Cardiac septum (tissue), 1 donor: ENCODE data around the gene TCEA2. TPM values are rescaled to one million over a fixed set of nuclear protein-coding genes. Genes with fewer than 3 reads are reported as not detected.

Experiments used
- DNase-seq: peaks from one replicate; pipeline ENCODE4 v3.0.0-alpha.2; 2020; ENCODE audit warnings: low spot score
- intact Hi-C: fragments of 100-400 bp; cut with DNase I; formaldehyde crosslinking; loops from one replicate; pipeline ENCODE4 v1.14.0; 2022
- total RNA-seq: library from RNA; stranded (reverse); fragmentation: NEBNext Ultra II Directional; extraction: Animal tissue kit (Norgen Biotek cat#: 25700); gene quantifications from one replicate; pipeline ENCODE4 v1.2.1, GENCODE V29; 2021
- donor health status: DM: no; HTN: no; CAD: no.

TCEA2 gene
- total RNA-seq, 1 donor from 2014 or later = 66.0 TPM

DNA sequence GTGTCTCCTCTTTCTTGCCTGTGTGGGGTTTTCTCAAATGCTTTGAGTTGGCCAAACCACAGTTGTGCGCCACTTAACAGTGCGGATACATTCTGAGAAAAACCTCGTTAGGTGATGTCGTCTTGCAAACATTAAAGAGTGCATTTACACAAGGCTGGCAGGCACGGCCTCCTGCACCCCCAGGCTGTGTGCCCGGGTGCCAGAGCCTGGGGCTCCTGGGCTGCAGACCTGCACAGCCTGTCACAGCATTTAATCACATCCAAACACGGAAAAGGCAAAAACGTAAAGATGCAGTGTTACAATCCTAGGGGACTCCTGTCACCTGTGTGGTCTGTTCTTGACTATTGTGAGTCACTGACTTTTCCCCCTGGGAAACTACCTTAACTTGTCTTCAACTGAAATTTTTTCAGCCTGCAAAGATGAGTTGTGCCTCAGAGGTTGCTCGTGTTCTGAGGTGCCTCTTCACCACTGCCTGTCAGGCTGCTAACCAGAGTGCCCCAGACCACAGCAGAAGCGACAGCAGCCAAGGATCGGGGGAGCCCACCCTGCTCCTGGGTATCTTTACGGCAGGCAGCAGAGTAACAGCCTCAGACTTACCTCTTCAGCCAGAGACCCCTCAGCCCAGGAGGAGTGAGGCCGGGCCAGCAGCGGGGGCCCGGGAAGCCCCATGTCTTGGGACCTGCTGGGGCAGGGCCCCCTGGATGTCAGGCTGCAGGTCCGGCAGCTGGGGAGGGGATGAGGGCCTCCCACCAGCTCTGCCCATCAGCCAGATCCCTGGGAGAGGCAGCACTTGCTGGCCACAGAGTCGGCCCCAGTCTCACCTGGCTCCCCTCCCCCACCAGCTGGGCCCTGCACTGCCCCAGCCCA is 27.7 kb upstream of the TCEA2 start:
- no peak for DNase-seq

DNA sequence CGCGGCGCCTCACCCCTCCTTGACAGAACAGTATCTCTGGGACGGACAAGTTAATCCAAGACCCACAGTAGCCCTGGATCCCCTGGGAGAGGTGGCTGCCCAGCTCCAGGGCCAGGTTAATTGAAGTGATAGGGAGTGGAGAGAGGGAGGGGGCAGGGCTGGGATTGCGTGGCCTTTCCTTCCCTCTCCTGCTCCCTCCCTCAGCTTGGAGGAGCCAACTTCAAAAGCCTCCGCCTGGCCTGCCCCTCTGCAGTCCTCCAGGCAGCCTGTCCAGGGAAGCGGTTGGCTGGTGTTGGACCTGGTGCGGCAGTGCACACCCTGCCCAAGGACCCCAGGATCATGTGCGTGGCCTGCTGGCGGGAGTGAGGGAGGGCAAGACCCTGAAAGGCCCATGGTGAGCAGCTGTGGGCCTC is 27.1 kb upstream of the TCEA2 start, which contains the start of gene C20orf204:
C20orf204 (plus strand) TSS at position 250 of the 413 bp plus-strand sequence; CDS start at position 392, 142 bp downstream.
- intact Hi-C loops = no loop called here
- DNase-seq = no peak

More for the DNA sequence above, 27.7 kb upstream of the TCEA2 start:
- intact Hi-C loops = no loop called here

DNA sequence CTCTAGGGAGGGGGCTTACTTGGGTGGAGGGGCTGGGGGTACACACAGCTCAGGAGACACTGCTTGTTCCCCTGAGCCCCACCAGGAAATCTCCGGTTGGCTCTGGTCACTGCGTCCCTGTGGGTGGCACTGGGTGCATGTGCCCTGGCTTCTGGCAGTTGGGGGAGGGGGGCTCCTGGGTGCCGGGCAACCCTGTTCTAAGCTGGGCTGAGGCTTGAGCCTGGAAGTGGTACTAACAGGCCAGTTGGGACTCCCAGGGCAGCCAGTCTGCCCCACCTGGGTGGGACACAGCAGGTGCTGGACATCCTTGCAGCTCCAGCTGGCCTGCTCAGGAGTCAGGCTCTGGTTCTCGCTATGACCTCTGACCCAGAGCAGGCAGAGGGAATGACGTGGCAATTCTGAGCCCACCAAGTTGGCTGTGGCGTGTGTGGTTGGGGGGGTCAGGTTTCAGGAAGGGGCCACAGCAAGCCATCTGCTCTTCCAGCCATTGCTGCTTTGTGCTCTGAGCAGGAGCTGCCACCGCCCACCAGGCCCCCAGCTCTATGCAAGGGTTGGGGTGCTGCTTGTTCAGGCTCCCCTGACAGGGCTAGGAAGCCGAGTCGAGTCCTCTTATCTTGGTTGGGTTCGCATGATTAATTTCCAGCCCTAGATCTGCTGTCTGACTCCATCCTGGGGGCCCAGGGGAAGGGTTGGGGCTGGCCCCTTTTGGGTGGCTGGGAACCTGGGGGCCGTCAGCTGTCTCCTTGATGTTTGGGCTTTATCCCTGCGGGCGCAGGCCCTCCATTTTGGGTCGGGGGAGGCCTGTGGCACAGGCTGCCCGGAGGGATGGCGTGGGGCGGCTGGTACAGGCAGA is 26.4 kb upstream of the TCEA2 start:
- DNase-seq = no peak
- intact Hi-C loops = no loop called here

DNA sequence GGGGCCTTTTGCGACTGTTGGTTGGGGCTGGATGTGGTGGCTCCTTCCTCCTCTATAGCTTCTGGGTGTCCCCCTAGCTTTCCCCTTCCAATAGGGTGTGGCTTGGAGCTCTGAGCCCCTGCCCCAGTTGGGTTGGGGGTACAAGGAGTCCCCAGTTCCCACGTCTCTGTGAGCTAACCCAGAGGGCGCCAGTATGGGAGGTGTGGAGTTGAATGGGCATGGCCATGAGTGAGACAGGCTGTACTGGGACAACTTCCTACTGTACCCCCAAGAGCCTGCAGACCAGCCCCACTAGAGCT is 25.9 kb upstream of the TCEA2 start:
- intact Hi-C loops = no loop called here

DNA sequence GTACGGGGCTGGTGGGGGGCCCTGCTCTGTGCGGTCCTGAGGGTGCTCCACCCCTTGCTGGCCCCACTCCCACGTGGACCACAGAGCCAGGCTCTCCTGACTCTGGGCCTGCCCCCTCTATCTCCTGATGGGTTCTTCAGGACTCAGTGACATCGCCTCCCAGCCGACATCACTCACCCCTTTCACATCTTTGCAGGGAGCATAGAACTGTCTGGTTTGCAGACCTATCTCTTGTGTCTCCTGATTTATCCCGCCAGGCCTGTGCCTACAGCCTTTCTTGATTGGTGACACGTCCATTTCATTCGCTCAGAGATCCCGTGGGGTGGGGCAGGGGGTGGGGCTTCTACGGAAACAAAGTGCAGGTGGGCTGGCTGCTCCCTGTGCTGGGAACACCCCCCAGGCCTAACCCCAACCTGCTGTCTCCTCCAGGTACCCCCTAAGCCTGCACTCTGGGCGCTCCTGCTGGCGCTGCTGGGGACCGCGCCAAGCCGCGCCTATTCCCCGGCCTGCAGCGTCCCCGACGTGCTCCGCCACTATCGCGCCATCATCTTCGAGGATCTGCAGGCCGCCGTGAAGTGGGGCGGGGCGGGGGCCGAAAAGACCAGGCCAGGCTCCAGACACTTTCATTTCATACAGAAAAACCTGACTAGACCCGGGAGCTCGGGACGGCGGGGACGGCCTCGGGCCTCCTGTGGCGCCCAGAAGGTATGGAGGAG is 25.3 kb upstream of the TCEA2 start:
- DNase-seq = no peak
- intact Hi-C loops = loop anchor here (2.0 kb wide), 1 partner anchor 17 kb away; no protein-coding TSS in a partner anchor

More for the DNA sequence above, 25.9 kb upstream of the TCEA2 start:
- no peak for DNase-seq

DNA sequence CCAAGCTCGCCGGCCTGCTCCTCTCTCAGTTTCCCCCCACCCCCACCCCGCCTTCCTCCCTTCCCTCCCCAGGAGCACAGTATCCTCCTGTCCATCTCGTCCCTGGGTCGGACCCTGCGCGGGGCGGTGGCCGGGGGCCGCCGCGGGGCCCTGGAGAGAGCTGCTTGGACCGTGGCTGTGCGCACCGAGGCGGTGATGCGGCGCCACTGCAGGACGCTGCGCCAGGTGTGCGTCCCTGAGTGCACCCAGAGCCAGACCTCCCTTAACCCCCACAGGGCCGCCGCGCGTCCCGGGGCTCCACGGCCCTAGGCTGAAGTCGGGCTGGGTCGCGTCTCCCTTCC is 24.8 kb upstream of the TCEA2 start:
- DNase-seq = no peak
- intact Hi-C loops = loop anchor here (2.0 kb wide), 1 partner anchor 17 kb away; no protein-coding TSS in a partner anchor

DNA sequence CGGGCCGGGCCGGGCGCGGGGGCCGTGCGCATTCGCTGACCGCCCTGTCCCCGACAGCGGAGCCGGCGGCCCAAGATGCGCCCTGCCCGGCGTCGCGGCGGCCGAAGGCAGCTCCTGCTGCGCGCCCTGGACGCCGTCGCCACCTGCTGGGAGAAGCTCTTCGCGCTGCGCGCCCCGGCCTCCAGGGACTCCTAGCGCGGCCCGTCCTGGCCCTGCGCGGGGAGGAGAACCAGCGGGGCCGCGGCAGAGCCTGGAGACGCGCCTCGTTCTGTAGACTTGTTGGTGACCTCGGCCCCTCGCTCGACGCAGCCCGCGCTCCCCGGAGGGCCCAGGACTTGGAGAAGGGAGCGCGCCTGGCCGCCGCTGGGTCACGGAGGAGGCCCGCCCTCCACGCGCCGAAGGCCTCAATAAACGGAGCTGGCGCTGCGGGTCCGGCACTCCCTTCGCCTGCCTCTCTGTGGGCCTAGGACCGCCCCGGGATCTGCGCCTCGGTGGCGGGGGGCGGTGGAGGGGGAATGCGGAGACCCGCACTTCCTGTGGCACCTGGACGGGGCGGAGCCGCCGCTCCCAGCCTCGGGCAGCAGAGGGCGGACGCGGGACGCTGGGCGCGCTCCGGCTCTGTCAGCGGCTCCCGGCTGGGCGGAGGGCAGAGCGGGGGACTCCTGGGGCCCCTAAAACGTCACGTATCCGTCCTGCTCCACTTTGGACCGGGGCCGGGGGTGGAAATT is 24.3 kb upstream of the TCEA2 start:
- no peak for DNase-seq

DNA sequence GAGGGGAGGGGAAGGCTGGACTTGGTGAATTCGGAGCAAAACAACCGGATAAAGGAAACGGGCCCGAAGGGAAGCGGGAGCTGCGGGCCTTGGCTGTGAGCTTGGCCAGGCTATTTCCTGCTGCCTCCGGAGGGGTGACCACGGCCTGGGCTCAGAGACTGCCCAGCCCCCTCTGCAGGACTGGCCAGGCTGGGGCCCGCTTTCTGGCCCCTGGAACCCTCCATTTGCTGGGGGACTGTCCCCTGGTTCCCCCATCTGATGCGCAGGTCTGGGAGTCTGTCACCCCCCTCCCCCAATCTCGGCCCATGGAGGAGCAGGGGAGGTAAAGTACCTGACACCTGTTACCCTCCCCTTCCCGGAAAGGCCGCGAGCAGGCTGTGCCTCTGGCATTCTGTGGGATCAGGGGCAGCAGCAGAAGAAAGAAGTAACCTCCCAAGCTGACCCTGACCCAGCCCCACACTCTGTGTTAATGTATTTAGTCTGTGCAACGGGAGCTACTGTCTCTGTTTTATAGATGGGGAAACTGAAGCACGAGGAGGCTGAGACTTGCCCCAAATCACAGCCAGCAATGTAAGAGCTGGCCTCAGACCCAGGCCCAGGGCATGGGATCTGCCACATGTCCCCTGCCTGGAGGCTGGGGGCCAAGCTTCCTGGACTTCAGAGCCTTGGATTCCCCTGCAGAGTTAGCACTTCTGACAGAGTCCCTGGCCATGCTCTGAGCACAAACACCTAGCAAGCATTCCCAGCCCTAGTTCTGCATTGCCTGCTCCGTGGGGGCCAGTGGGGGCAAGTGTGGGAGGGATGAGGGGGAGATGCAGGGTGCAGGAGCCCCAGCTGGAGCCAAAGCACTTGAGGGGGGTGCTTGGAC is 23.5 kb upstream of the TCEA2 start:
- intact Hi-C loops = loop anchor here (1.0 to 2.0 kb wide), 2 partner anchors 15 to 81 kb away; no protein-coding TSS in a partner anchor
- peak; percentile 85 for DNase-seq

More for the DNA sequence above, 24.3 kb upstream of the TCEA2 start:
- intact Hi-C loops = loop anchor here (1.0 to 2.0 kb wide), 2 partner anchors 16 to 82 kb away; no protein-coding TSS in a partner anchor

DNA sequence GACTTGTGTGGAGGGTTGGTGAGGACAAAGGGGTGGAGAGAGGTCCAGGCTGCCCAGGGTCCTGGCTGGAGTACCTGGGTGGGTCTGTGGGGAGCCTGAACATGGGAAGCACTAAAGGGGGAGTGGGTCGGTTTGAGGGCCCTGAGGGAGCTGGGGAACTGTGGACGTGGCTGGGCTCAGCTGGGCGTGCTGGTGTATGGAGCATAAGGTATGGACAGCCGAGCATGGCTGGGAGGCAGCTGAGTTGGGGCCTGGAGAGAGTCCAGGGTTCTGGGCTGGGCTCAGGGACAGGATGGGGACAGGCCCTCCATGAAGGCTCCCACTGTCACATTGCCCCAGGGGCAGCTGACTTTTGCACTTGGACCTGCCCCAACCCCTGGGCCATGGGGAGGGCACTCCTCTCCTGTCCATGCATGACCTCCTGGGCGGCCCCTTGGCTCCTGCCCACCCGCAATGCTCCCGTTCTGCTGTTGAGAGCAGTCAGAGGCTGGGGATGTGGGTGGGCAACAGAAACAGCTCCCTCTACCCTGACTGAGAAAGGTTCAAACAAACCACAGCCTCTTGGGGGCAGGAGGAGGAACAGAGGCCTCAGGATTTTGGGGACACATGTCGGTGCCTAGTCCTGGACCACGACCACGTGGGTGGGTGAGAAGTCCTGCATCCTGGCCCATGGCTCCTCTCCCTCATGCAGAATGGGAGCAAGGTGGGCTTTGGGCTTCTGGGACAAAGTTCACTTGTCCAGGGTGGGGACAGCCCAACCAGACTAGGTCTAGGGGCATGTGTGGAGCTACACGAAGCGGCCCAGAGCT is 22.6 kb upstream of the TCEA2 start:
- intact Hi-C loops = no loop called here
- DNase-seq = no peak

DNA sequence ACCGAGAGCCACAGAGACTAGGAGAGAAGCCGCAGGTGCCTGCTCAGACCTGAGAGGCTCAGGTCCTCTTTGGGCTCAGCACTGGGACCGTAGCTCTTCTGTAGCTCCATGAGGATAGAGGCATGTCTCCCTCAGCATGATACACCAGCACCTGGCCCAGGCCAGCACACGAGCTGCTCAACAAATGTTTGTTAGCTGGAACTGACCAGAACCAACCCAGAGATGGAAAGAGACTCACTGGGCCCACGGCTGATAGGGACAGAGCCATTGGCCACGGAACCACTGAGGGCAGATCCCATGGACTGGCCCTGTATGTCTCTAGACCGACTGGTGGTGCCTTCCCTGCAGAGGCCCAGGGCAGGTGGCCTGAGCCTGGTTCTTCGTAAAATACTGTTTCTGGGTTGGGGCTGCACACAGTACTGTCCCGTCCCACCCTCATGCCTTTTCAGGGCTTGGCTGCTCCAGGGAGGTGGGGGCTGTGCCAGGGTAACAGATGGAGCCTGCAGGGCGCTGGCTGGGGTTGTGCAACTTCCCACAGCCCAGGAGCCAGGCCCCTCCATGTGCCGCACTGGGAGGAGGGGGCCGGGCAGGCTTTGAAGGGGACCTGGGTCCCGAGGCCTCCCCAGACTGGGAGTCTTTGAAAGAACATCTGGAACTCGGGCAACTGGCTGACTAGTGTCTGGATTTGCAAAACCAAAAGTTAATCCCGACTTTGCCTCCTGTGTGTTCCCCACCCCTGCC is 21.8 kb upstream of the TCEA2 start:
- no peak for DNase-seq
- intact Hi-C loops = no loop called here

DNA sequence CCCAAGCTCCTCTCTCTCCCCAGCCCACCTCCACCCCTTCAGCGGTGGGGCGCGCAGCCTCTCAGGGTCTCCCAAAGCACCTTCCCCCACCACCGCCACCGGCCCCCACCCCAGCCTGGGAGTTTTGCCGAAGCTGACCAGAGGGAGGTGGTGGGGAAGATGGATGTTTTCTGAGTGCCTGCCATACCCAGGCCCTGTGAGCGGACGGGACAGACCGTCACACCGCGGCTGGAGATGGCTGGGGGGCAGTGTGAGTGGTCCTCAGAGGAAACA is 21.3 kb upstream of the TCEA2 start:
- intact Hi-C loops = no loop called here
- DNase-seq = no peak

DNA sequence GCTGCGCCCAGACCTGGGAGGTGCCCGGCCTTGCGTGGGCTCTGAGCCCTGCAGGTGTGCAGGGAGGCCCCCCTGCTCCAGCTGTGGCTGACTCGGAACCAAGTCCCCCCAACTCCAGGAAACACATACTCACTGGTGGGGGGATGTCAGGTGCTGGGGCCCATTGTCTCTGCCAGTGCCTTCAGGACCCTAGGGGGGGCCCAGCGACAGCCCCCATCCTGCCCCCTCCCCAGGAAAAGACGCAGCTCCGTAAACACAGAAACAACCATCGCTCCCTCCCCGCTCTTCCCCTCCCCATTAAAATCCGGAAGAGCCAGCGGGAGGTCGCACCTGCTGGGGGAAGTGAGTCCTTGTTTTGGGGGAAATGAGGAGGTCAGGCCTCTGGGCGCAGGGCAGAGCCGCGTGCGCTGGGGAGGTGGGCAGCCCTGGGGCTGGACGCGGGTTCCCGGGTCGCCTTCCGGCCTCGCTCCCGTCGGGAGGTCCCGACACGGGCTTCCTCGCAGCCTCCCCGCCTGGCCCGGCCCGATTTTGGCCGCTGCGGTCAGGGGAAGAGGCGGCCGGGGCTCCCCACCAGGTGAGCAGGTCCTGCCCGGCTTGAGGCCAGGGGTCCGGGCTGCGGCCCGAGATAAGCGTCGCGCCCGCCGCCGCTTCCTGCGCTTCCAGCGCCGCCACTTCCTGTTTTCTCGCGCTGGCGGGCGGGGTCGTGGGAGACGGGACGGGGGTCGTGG is 20.8 kb upstream of the TCEA2 start:
- no peak for DNase-seq
- intact Hi-C loops = no loop called here

DNA sequence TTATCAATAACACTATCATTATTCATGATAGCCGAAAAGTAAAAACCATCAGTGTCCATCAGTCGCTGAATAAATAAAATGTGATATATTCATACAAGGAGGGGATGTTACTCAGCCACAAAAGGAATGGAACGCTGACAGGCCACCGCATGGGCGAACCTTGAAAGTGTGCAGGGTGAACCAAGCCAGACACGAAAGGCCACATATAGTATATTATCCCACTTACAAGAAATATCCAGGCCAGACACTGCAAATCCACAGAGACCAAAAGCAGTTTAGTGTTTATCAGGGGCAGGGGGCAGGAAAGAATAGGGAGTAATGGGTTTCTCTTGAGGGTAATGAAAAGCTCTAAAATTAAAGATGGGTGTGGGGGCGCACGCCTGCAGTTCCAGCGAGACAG is 19.2 kb upstream of the TCEA2 start:
- no peak for DNase-seq
- intact Hi-C loops = no loop called here

DNA sequence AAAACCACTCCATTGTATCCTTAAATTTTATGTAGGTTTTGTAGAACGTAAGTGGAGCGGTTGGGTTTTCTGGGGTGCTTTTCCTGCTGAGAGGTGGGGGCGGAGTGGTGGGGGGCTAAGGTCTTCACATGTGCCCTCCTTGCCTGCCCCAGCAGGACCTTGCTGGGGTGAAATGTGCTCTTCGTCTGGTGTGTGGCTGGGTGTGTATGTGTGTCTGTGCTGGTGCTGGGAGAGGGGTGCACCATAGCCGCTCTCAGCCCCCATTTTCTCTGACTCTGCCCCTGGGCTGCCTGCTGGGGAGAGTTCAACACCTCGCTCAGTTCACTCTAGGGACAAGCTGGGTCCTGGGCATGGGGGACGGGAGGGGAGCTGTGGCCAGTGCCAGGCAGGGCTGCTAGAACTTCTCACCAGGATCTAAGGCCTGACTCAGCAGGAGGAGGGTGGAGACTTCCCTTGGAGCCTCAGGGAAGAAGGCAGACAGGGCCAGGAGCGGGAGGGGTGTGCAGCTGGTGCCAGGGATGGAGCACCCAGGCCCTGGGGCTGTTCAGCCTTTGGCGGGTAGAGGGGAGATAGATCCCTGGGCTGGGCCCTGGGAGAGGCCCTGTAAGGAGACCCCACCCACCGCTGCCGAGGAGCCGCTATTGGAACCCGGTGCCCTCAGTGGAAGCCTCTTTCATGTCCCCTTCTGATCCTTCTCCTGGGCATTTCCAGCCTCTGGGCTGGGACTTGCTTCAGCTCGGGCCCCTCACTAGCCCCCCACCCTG is 18.3 kb upstream of the TCEA2 start:
- DNase-seq = no peak

DNA sequence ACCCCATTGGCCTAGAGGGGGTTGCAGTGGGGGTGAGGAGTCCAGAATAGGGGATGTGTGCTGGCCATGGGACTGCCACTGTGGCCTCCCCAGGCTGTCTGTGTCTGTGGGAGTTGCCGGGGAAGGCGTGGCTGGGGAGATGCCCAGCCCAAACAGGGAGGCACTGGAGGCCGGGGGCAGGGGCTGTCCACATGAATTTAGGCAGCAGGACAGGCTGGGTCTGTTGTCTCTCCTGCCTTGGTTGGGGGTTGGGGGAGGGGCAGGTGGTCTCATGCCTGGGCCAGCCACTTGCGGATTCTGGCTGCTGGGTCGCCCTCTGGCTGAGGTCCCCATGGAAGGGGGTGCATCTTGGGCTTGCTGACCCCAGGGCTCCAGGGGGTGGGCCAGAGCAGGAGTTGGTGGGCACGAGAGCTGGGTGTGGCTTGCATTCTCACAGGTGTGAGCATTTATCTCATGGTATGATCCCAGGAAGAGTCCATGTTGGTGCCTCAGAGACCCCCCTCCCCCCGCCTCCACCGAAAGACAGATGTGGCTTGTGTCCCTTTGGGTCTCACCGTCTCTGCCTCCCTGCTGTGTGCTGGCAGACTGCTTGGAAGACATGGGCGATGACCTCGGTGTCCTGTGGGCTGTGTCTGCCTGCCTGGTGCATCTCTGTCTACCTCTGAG is 17.5 kb upstream of the TCEA2 start:
- peak; percentile 84 for DNase-seq
- intact Hi-C loops = no loop called here

More for the DNA sequence above, 18.3 kb upstream of the TCEA2 start:
- intact Hi-C loops = no loop called here
